Fibroblast of pulmonary artery (primary cell): ENCODE data around the gene C12orf42.

ENCODE experiments used
- DNase-seq: peaks from one replicate; pipeline ENCODE4 v3.0.0-alpha.2; 2010; ENCODE audit warnings: low read depth
- H3K4me3 ChIP-seq: replicated peaks from 2 replicates; pipeline ENCODE4 v1.5.1; 2011; ENCODE audit warnings: low read depth, mild to moderate bottlenecking, control low read depth, low read length, moderate library complexity
- TF ChIP-seq, protein P1 (sequence below): IDR thresholded peaks from 2 replicates; pipeline ENCODE4 v1.5.1; 2011; ENCODE audit warnings: mild to moderate bottlenecking, control low read depth, low read length, inconsistent platforms; ENCODE audit errors: missing control alignments

Gene C12orf42

DNA sequence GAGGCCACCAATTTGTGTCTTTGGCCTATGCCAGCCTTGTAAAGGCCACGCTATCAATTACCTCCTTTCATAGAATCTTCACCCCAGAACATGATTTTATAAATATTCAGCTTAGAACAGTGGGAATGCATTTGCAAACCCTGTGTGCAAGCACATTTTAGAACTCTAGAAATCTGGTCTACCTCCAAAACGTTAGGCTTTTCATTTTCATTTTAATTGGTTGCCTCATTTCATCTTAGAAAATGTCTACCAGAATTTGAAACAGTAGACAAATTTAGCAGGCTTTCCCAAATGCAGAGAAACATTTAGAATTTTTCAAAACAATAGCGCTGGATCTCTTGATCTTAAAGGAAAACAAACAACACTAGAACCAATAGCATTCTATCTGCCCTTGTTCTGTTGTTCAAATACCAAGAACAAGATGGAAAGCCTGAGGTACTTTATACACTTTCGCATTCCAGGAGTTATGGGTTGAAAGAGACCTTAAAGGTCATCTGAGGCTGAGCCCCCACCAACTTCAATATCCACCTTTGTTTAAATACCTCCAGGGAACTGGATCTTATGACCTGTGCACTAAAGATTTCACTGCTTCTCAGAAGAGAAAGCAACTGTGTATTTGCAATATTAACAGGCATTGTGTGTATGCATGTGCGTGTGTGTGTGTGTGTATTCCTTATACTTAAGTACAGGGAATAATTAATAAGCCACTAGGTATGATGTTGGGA, 185.1 kb downstream of the C12orf42 start:
- TF ChIP-seq, protein P1, sequence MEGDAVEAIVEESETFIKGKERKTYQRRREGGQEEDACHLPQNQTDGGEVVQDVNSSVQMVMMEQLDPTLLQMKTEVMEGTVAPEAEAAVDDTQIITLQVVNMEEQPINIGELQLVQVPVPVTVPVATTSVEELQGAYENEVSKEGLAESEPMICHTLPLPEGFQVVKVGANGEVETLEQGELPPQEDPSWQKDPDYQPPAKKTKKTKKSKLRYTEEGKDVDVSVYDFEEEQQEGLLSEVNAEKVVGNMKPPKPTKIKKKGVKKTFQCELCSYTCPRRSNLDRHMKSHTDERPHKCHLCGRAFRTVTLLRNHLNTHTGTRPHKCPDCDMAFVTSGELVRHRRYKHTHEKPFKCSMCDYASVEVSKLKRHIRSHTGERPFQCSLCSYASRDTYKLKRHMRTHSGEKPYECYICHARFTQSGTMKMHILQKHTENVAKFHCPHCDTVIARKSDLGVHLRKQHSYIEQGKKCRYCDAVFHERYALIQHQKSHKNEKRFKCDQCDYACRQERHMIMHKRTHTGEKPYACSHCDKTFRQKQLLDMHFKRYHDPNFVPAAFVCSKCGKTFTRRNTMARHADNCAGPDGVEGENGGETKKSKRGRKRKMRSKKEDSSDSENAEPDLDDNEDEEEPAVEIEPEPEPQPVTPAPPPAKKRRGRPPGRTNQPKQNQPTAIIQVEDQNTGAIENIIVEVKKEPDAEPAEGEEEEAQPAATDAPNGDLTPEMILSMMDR: no peak
- DNase-seq: no peak
- H3K4me3 ChIP-seq: no peak overlapping the region

- TF ChIP-seq, protein P1: no peak
- no peak for DNase-seq
- H3K4me3 ChIP-seq: no peak overlapping the region
Observed at GRCh38 chr12:103308396-103308795, 187.4 kb downstream of the C12orf42 start.

DNA sequence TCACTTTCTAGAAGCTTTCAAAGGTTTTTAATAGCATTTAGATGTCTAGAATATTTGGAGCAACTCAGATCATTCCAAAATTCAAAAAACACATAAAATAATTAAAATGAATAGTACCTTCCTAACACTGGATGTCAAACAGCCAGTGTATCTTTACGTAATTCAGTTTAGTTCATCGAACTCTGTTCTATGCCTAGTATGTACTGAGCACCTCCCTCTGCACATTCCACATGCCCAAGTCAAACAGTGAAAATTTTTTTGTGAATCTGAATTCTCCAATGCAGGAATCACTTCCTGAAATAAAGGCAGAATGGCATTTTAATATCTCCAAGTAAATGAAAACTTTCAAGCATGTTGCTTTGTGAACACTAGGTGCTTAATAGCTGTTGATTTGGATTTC, 192.3 kb downstream of the C12orf42 start:
- TF ChIP-seq, protein P1: no peak
- H3K4me3 ChIP-seq: no peak overlapping the region
- no peak for DNase-seq

DNA sequence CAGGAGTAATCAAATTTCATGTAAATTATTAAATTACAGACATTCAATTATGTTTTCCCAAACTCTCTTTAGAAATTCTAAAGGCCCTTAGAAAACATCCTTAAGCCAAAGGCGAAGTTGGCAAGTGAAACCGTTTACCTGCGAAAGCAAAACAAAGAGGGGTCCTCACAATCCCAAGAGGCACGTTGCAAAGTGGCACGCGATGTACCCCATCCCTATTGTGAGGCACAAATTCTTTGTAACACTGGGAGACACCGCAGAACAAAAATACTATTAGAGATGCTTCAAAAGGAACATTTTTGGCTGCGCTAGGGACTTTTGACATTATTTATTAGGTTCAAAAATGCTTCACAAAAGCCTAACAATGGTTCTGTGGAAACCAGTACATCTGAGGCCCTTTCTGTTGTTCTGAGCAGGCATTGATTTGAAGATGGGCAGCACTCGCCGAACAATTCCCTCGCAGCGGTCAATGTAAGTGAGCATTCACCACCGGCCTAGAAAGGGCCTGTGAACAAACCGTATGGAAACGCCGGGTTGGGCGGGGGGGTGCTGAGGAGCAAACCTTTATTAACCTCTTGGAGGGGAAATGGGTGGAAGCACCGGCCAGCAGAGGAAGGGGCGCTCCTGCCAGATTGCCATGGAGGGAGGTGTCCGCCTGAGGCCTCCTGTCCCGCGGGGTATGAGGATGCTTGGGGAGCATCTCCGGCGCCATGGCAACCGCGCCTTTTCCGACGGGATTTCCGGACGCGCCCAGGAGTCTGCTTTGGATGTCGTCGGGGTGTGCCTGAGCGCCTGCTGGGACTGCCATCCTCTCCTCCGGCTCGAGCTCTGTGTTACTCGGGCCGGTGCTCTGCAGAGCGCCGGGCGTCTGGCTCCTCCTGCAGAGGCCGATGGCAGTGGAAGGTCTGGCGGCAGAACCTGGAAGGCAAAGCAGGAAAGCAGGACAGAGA, 193.9 kb downstream of the C12orf42 start:
- no peak overlapping the region for H3K4me3 ChIP-seq
- DNase-seq: no peak
- TF ChIP-seq, protein P1: no peak

DNA sequence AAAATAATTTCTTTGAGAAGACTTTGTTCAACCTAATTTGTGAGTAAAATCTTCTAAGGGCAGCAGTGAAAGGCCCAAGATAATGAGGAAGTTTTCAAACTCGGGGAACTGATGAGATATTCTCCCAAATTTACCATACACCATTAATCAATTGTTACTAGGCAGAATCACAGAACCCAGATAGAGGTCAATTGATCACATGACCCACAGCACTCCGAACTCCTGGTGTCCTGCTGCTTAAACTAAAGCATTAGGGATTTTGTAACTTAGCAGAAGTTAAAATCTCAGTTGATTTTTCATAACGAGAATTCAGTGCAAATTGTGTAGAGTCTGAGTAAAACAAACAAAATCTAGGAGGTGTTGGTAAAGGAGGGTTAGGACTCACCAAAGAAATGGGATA, 207.8 kb downstream of the C12orf42 start:
- no peak for DNase-seq
- TF ChIP-seq, protein P1: no peak
- no peak overlapping the region for H3K4me3 ChIP-seq

- DNase-seq: no peak
- TF ChIP-seq, protein P1: no peak
- H3K4me3 ChIP-seq: no peak overlapping the region
Observed at GRCh38 chr12:103282124-103282523, 213.6 kb downstream of the C12orf42 start.
